DOHH2 (cell line): ENCODE measurements around the gene WWOX.

Experiments
- H3F3A ChIP-seq: fragments of 200-600 bp; sonication (generic), shearing (Covaris generic); 2 replicates; pipeline ENCODE4 v1.6.0; 2016; ENCODE audit warnings: antibody characterized with exemption, mild to moderate bottlenecking; ENCODE audit not compliant: control insufficient read depth, insufficient read depth
- H3K27ac ChIP-seq: fragments of 200-600 bp; sonication (generic); 2 replicates; pipeline ENCODE4 v1.5.1; 2014; ENCODE audit warnings: low read depth, mild to moderate bottlenecking, low read length, moderate library complexity
- H3K27me3 ChIP-seq: fragments of 200-600 bp; sonication (generic); 2 replicates; pipeline ENCODE4 v1.6.1; 2014; ENCODE audit warnings: mild to moderate bottlenecking, low read length, mixed read lengths; ENCODE audit not compliant: control insufficient read depth
- H3K36me3 ChIP-seq: fragments of 200-600 bp; sonication (generic); 2 replicates; pipeline ENCODE4 v1.6.1; 2014; ENCODE audit warnings: mild to moderate bottlenecking, low read length, moderate library complexity, mixed read lengths; ENCODE audit not compliant: control insufficient read depth
- H3K4me1 ChIP-seq: fragments of 200-600 bp; sonication (generic); 2 replicates; pipeline ENCODE4 v1.6.1; 2014; ENCODE audit warnings: mild to moderate bottlenecking, low read length, mixed read lengths; ENCODE audit not compliant: control insufficient read depth
- H3K4me2 ChIP-seq: fragments of 200-600 bp; sonication (generic); 2 replicates; pipeline ENCODE4 v1.6.0; 2014; ENCODE audit warnings: mild to moderate bottlenecking, low read length, moderate library complexity
- H3K4me3 ChIP-seq: fragments of 200-600 bp; sonication (generic); 2 replicates; pipeline ENCODE4 v1.5.1; 2014; ENCODE audit warnings: mild to moderate bottlenecking, low read length, mixed read lengths
- H3K79me2 ChIP-seq: fragments of 200-600 bp; sonication (generic); 2 replicates; pipeline ENCODE4 v1.6.1; 2014; ENCODE audit warnings: mild to moderate bottlenecking, low read length, mixed read lengths; ENCODE audit not compliant: control insufficient read depth
- H3K9me2 ChIP-seq: fragments of 200-600 bp; sonication (generic); replicated peaks from 2 replicates; pipeline ENCODE4 v1.6.1; 2014; ENCODE audit warnings: mild to moderate bottlenecking, low read length, mixed read lengths; ENCODE audit not compliant: control insufficient read depth
- H3K9me3 ChIP-seq: fragments of 200-600 bp; sonication (generic); 2 replicates; pipeline ENCODE4 v1.6.1; 2014; ENCODE audit warnings: antibody characterized with exemption, low read length, mixed read lengths; ENCODE audit not compliant: control insufficient read depth, insufficient read depth
- H4K20me1 ChIP-seq: fragments of 200-600 bp; sonication (generic); 2 replicates; pipeline ENCODE4 v1.6.0; 2014; ENCODE audit warnings: low read depth, mild to moderate bottlenecking, antibody characterized with exemption, low read length, moderate library complexity; ENCODE audit not compliant: control insufficient read depth, insufficient read depth
- EZH2phosphoT487 ChIP-seq: fragments of 200-600 bp; sonication (generic); IDR thresholded peaks from 2 replicates; pipeline ENCODE4 v1.6.1; 2017; ENCODE audit warnings: borderline replicate concordance, mild to moderate bottlenecking, antibody characterized with exemption, low read length, moderate library complexity, mixed read lengths
- TF ChIP-seq, protein P1 (sequence below): fragments of 200-600 bp; sonication (generic); IDR thresholded peaks from one replicate; pipeline ENCODE4 v1.5.1; 2014; ENCODE audit warnings: antibody characterized with exemption, mild to moderate bottlenecking, low read depth, low read length; ENCODE audit not compliant: poor library complexity, severe bottlenecking

The WWOX gene

DNA sequence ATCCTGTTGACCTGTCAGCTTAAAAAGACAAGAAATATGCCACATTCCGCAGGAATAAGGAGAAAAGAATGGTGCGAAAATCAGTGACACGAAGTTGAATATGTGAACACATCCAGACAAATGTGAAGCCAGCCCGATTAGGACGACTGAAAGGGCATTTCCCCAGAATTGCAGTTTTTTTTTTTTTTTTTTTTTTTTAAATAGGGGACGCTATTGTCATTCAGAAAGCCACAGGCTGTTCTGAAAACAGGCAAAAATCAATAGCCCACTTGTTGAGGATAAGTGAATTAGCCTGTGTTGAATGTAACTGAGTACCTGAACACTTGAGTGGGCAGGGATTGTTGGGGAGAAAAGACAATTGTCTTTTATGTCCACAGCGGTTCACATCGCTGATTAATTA lies 507.1 kb downstream of the WWOX start:
- Histone ChIP-seq H3K4me2 (no peak overlapping the region), H3K79me2 (no peaks in the 10 kb centered on the region), H3K27ac (no peak overlapping the region), H3K9me3 (no peaks in the 10 kb centered on the region), H3K27me3 (no peaks in the 10 kb centered on the region), H4K20me1 (no peaks in the 10 kb centered on the region), H3K4me3 (no peak overlapping the region), H3K9me2 (no peaks in the 10 kb centered on the region), H3K4me1 (no peaks in the 10 kb centered on the region), H3F3A (no peaks in the 10 kb centered on the region), H3K36me3 (no peaks in the 10 kb centered on the region)
- TF ChIP-seq, protein P1, sequence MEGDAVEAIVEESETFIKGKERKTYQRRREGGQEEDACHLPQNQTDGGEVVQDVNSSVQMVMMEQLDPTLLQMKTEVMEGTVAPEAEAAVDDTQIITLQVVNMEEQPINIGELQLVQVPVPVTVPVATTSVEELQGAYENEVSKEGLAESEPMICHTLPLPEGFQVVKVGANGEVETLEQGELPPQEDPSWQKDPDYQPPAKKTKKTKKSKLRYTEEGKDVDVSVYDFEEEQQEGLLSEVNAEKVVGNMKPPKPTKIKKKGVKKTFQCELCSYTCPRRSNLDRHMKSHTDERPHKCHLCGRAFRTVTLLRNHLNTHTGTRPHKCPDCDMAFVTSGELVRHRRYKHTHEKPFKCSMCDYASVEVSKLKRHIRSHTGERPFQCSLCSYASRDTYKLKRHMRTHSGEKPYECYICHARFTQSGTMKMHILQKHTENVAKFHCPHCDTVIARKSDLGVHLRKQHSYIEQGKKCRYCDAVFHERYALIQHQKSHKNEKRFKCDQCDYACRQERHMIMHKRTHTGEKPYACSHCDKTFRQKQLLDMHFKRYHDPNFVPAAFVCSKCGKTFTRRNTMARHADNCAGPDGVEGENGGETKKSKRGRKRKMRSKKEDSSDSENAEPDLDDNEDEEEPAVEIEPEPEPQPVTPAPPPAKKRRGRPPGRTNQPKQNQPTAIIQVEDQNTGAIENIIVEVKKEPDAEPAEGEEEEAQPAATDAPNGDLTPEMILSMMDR: no peak
- no peak for TF ChIP-seq EZH2phosphoT487

- Histone ChIP-seq H3F3A (no peaks in the 10 kb centered on the region), H3K27ac (no peak overlapping the region), H3K9me2 (no peaks in the 10 kb centered on the region), H3K36me3 (no peaks in the 10 kb centered on the region), H3K4me3 (no peak overlapping the region), H3K4me1 (no peaks in the 10 kb centered on the region), H3K9me3 (no peaks in the 10 kb centered on the region), H4K20me1 (no peaks in the 10 kb centered on the region), H3K4me2 (no peak overlapping the region), H3K27me3 (no peaks in the 10 kb centered on the region), H3K79me2 (no peaks in the 10 kb centered on the region)
- no peak for TF ChIP-seq EZH2phosphoT487
- TF ChIP-seq, protein P1: no peak
These were observed 507.6 kb downstream of the WWOX start for GRCh38 chr16:78607022-78607421.

DNA sequence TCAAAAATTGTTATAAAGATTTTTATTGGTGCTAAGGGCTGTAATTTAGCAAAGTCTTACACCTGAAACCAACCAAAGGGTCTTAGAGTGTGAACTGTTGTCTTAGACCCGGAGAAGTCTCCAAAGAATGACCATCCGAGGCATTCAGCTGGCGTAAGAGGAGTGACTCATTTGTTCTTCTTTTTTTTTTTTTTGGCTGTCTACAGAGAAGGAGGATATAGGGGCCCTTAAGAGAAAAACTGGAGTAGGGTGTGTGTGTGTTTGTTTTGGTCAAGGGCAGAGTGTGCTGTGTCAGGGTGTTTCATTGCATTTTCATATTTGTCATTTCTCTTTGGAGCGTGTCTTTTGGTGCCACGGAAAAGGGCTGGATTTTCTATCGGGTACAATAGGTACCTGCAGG lies 508.0 kb downstream of the WWOX start:
- Histone ChIP-seq H3K4me3 (no peak overlapping the region), H3K9me3 (no peaks in the 10 kb centered on the region), H3K9me2 (no peaks in the 10 kb centered on the region), H3K79me2 (no peaks in the 10 kb centered on the region), H3K36me3 (no peaks in the 10 kb centered on the region), H3K27ac (no peak overlapping the region), H3K4me2 (no peak overlapping the region), H3K4me1 (no peaks in the 10 kb centered on the region), H3K27me3 (no peaks in the 10 kb centered on the region), H4K20me1 (no peaks in the 10 kb centered on the region), H3F3A (no peaks in the 10 kb centered on the region)
- TF ChIP-seq, protein P1: no peak
- TF ChIP-seq EZH2phosphoT487: no peak
